PC-3 (cell line): Measurements from ENCODE around the gene PABPN1. TPM values are rescaled to one million over a fixed set of nuclear protein-coding genes. Genes with fewer than 3 reads are reported as not detected.

ENCODE experiments used
- ATAC-seq: fragments of 200-7000 bp; cut with Tn5 transposase; 2 replicates; pipeline ENCODE4 v1.9.1; 2020; ENCODE audit warnings: mild to moderate bottlenecking, moderate library complexity
- BruUV-seq: library from RNA; stranded (reverse); fragments of 400-500 nt; replicated peaks from 2 replicates; lab custom pipeline; 2021; lab: Mats Ljungman, UMichigan
- CTCF ChIA-PET: fragments of 300-600 bp; sonication (Branson Sonifier 250); formaldehyde crosslinking; loops from one replicate; lab custom pipeline; 2022; ENCODE audit warnings: antibody characterized with exemption; lab: Charles Lee
- POLR2A ChIA-PET: fragments of 300-600 bp; sonication (Branson Sonifier 250); formaldehyde crosslinking; loops from one replicate; lab custom pipeline; 2022; ENCODE audit warnings: antibody characterized with exemption; ENCODE audit not compliant: unreplicated experiment; lab: Charles Lee
- DNase-seq: peaks from one replicate; pipeline ENCODE4 v3.0.0-alpha.2; 2015
- H2AFZ ChIP-seq: fragments of 300-600 bp; sonication (generic); 2 replicates; pipeline ENCODE4 v1.6.0; 2016; ENCODE audit warnings: antibody characterized with exemption, low read length
- H3F3A ChIP-seq: fragments of 300-600 bp; sonication (generic); one replicate; pipeline ENCODE4 v1.6.0; 2017; ENCODE audit warnings: antibody characterized with exemption, low read length, control low read depth, mild to moderate bottlenecking; ENCODE audit not compliant: unreplicated experiment
- H3K27ac ChIP-seq: fragments of 300-600 bp; sonication (generic); 2 replicates; pipeline ENCODE4 v1.5.1; 2016; ENCODE audit warnings: mild to moderate bottlenecking, low read length
- H3K27me3 ChIP-seq: fragments of 300-600 bp; sonication (generic); 2 replicates; pipeline ENCODE4 v1.6.1; 2016; ENCODE audit warnings: low read length, mixed read lengths
- H3K36me3 ChIP-seq: fragments of 300-600 bp; sonication (generic); 2 replicates; pipeline ENCODE4 v1.6.1; 2016; ENCODE audit warnings: low read depth, mixed run types, low read length, mixed read lengths
- H3K4me1 ChIP-seq: fragments of 300-600 bp; sonication (generic); 2 replicates; pipeline ENCODE4 v1.5.1; 2016; ENCODE audit warnings: low read length; ENCODE audit not compliant: insufficient read depth
- H3K4me2 ChIP-seq: fragments of 300-600 bp; sonication (generic); 2 replicates; pipeline ENCODE4 v1.6.0; 2016; ENCODE audit warnings: low read length
- H3K4me3 ChIP-seq: fragments of 300-600 bp; sonication (generic); 2 replicates; pipeline ENCODE4 v1.5.1; 2016; ENCODE audit warnings: mild to moderate bottlenecking, low read length, mixed read lengths
- H3K79me2 ChIP-seq: fragments of 300-600 bp; sonication (generic); 2 replicates; pipeline ENCODE4 v1.6.1; 2017; ENCODE audit warnings: low read length, mixed read lengths
- H3K9ac ChIP-seq: fragments of 300-600 bp; sonication (generic); 2 replicates; pipeline ENCODE4 v1.6.0; 2016; ENCODE audit warnings: mild to moderate bottlenecking, low read length
- H3K9me2 ChIP-seq: fragments of 300-600 bp; sonication (generic); replicated peaks from 2 replicates; pipeline ENCODE4 v1.6.1; 2016; ENCODE audit warnings: mixed run types, low read length, mixed read lengths
- H3K9me3 ChIP-seq: fragments of 300-600 bp; sonication (generic); 2 replicates; pipeline ENCODE4 v1.6.1; 2016; ENCODE audit warnings: low read length, mixed read lengths
- H4K20me1 ChIP-seq: fragments of 300-600 bp; sonication (generic); 2 replicates; pipeline ENCODE4 v1.6.1; 2016; ENCODE audit warnings: low read length, mixed read lengths
- CTCF ChIP-seq: fragments of 300-600 bp; sonication (generic); conservative IDR thresholded peaks from 2 replicates; pipeline ENCODE4 v1.5.1; 2017; ENCODE audit warnings: antibody characterized with exemption, low read depth, mild to moderate bottlenecking, low read length
- EZH2 ChIP-seq: fragments of 300-600 bp; sonication (generic); IDR thresholded peaks from one replicate; pipeline ENCODE4 v1.6.1; 2017; ENCODE audit warnings: antibody characterized with exemption, mild to moderate bottlenecking, low read length; ENCODE audit not compliant: unreplicated experiment
- EZH2phosphoT487 ChIP-seq: fragments of 300-600 bp; sonication (generic); IDR thresholded peaks from 2 replicates; pipeline ENCODE4 v1.6.1; 2018; ENCODE audit warnings: mild to moderate bottlenecking, antibody characterized with exemption, low read length, borderline replicate concordance
- intact Hi-C: fragments of 100-400 bp; cut with micrococcal nuclease; formaldehyde crosslinking; loops from 2 replicates; pipeline ENCODE4 v1.9.0; 2023
- total RNA-seq: library from RNA; depleted of rRNA; stranded (reverse); fragments of >200 nt; gene quantifications from 2 replicates; pipeline ENCODE4 v1.2.3, GENCODE V29; 2014

Gene PABPN1
- total RNA-seq, 1 experiment from 2014 or later, result 89.1 TPM

GRCh38 chr14:23302290-23303225, 18.7 kb upstream of the PABPN1 start, which contains the start of gene PPP1R3E:
Gene PPP1R3E, minus strand, starts transcription at chr14:23302859. Its CDS starts 283 bp downstream, at chr14:23302576.
- Histone ChIP-seq H3K27ac (peak within 1 kb of the TSS; percentile 49; the same call in 1 of the 2 replicates), H3K9me3 (no peaks in the 10 kb centered on the region), H3K27me3 (no peaks in the 10 kb centered on the region), H3K9me2 (no peaks in the 10 kb centered on the region), H3K36me3 (no peaks in the 10 kb centered on the region), H3K4me2 (peak within 1 kb of the TSS; percentile 97), H4K20me1 (no peaks in the 10 kb centered on the region), H3K4me3 (peak within 1 kb of the TSS; percentile 79), H3K79me2 (peaks cover 21% of the 10 kb centered on the region), H3K4me1 (peaks cover 21% of the 10 kb centered on the region), H2AFZ (peak within 1 kb of the TSS; percentile 93), H3F3A (peaks cover 4% of the 10 kb centered on the region), H3K9ac (peak within 1 kb of the TSS; percentile 76)
- CTCF ChIA-PET, result interaction anchor here (0.6 kb wide), 1 partner anchor 792 kb away, joined by 8 read pairs; no protein-coding TSS in a partner anchor
- no TSS peak for BruUV-seq
- TF ChIP-seq CTCF (no peak), EZH2 (no peak), EZH2phosphoT487 (no peak)
- POLR2A ChIA-PET, result interaction anchor here (0.6 to 1.1 kb wide), 3 partner anchors 17 to 253 kb away, joined by 3 to 6 read pairs (median 5); partner anchors contain the start of genes HOMEZ and PABPN1
- ATAC-seq (peak; percentile 29), DNase-seq (peak; percentile 62)
- intact Hi-C loops, result loop anchor here (10.0 kb wide), 2 partner anchors 328 to 538 kb away; partner anchors contain the start of gene OXA1L

GRCh38 chr14:23306412-23307145, 14.7 kb upstream of the PABPN1 start, which contains the start of gene BCL2L2:
Gene BCL2L2, plus strand, starts transcription at chr14:23306833. Its CDS starts 935 bp downstream, at chr14:23307768.
- intact Hi-C loops, result loop anchor here (1.0 to 10.0 kb wide), 4 partner anchors 15 to 542 kb away; partner anchors contain the start of genes NGDN, OXA1L and PABPN1
- H3F3A ChIP-seq, result no peaks in the 10 kb centered on the region
- H3K27ac ChIP-seq, result peak within 1 kb of the TSS; percentile 50
- peaks cover 10% of the 10 kb centered on the region; the same call in 1 of the 2 replicates for H3K36me3 ChIP-seq
- peaks cover 47% of the 10 kb centered on the region for H3K79me2 ChIP-seq
- peak within 1 kb of the TSS; percentile 86 for H3K4me3 ChIP-seq
- CTCF ChIA-PET, result interaction anchor here (0.5 to 0.9 kb wide), 4 partner anchors 16 to 243 kb away, joined by 3 to 13 read pairs (median 3); no protein-coding TSS in a partner anchor
- H3K27me3 ChIP-seq, result no peaks in the 10 kb centered on the region
- peaks cover 24% of the 10 kb centered on the region for H3K4me1 ChIP-seq
- no peaks in the 10 kb centered on the region for H4K20me1 ChIP-seq
- ATAC-seq, result peak; percentile 55
- no peaks in the 10 kb centered on the region for H3K9me3 ChIP-seq
- peak; percentile 87 for DNase-seq
- H3K4me2 ChIP-seq, result peak within 1 kb of the TSS; percentile 88
- BruUV-seq, result no TSS peak
- POLR2A ChIA-PET, result interaction anchor here (0.5 to 1.6 kb wide), 4 partner anchors 12 to 20 kb away, joined by 3 to 12 read pairs (median 4); partner anchors contain the start of genes HOMEZ and PABPN1
- TF ChIP-seq EZH2phosphoT487 (no peak), EZH2 (no peak), CTCF (no peak)
- peak within 1 kb of the TSS; percentile 79 for H2AFZ ChIP-seq
- peak within 1 kb of the TSS; percentile 87 for H3K9ac ChIP-seq
- no peaks in the 10 kb centered on the region for H3K9me2 ChIP-seq
